Measurements from ENCODE around the gene TMEM239. TPM values are rescaled to one million over a fixed set of nuclear protein-coding genes. Genes with fewer than 3 reads are reported as not detected.

TMEM239 gene
- polyA plus RNA-seq, 1 donor from 2014 or later: not detected

DNA sequence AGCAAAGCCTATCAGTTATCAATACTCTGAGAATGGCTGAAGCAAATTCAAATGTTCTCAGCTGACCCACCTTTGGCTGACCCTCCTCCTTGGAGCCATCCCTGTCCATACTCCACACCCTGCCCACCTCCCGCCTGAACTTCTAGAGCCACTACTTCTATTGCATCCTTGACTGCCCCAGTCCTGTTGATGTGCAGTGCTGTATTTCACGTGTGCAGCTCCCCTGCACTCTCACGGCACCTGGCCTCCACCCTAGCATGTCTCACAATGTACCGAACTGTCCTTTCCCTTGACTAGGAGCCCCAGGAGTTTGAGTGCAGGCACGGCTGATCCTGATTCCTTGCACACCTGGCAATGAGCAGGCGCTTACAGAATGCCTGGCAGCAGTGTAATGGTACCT lies 22.7 kb upstream of the TMEM239 start:
- Histone ChIP-seq H3K9ac (ENCODE audit: low read length) (no peak overlapping the region), H3K9me2 (ENCODE audit: insufficient read depth, low read length) (no peaks in the 10 kb centered on the region), H3K36me3 (ENCODE audit: insufficient read depth, low read length) (no peaks in the 10 kb centered on the region), H3K27me3 (ENCODE audit: insufficient read depth, low read depth, low read length) (no peaks in the 10 kb centered on the region), H3K4me2 (ENCODE audit: low read length) (no peak overlapping the region), H3K9me3 (ENCODE audit: low read length) (no peaks in the 10 kb centered on the region), H3K79me2 (replicated peaks; ENCODE audit: insufficient read depth, low read length) (no peaks in the 10 kb centered on the region), H4K20me1 (ENCODE audit: insufficient read depth) (no peaks in the 10 kb centered on the region), H2AFZ (ENCODE audit: low read depth, low read length) (no peak overlapping the region), H3K27ac (ENCODE audit: low read length) (no peak overlapping the region), H3K4me3 (ENCODE audit: low read length) (no peak overlapping the region), H3F3A (ENCODE audit: insufficient read depth, low read length, poor library complexity, severe bottlenecking) (no peaks in the 10 kb centered on the region)
- TF ChIP-seq POLR2AphosphoS5 (IDR thresholded peaks at IDR 0.05) (no peak), TAF1 (IDR thresholded peaks at IDR 0.05; ENCODE audit: low read depth) (no peak), RAD21 (conservative IDR thresholded peaks at IDR 0.05) (no peak), SMC3 (conservative IDR thresholded peaks at IDR 0.05; ENCODE audit: poor library complexity) (no peak), EZH2 (IDR thresholded peaks at IDR 0.05; ENCODE audit: borderline replicate concordance, insufficient read depth, low read length, poor library complexity, severe bottlenecking) (no peak), MXI1 (conservative IDR thresholded peaks at IDR 0.05; ENCODE audit: poor library complexity, severe bottlenecking) (no peak), EP300 (conservative IDR thresholded peaks at IDR 0.05; ENCODE audit: poor library complexity, severe bottlenecking) (no peak), CTCF (IDR thresholded peaks at IDR 0.05; ENCODE audit: poor library complexity, severe bottlenecking) (no peak)
- TF ChIP-seq, protein P1, sequence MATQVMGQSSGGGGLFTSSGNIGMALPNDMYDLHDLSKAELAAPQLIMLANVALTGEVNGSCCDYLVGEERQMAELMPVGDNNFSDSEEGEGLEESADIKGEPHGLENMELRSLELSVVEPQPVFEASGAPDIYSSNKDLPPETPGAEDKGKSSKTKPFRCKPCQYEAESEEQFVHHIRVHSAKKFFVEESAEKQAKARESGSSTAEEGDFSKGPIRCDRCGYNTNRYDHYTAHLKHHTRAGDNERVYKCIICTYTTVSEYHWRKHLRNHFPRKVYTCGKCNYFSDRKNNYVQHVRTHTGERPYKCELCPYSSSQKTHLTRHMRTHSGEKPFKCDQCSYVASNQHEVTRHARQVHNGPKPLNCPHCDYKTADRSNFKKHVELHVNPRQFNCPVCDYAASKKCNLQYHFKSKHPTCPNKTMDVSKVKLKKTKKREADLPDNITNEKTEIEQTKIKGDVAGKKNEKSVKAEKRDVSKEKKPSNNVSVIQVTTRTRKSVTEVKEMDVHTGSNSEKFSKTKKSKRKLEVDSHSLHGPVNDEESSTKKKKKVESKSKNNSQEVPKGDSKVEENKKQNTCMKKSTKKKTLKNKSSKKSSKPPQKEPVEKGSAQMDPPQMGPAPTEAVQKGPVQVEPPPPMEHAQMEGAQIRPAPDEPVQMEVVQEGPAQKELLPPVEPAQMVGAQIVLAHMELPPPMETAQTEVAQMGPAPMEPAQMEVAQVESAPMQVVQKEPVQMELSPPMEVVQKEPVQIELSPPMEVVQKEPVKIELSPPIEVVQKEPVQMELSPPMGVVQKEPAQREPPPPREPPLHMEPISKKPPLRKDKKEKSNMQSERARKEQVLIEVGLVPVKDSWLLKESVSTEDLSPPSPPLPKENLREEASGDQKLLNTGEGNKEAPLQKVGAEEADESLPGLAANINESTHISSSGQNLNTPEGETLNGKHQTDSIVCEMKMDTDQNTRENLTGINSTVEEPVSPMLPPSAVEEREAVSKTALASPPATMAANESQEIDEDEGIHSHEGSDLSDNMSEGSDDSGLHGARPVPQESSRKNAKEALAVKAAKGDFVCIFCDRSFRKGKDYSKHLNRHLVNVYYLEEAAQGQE (IDR thresholded peaks at IDR 0.05; ENCODE audit: borderline replicate concordance): no peak

GRCh38 chr20:2794202-2794748 lies 21.9 kb upstream of the TMEM239 start:
- Histone ChIP-seq H3K9me2 (ENCODE audit: insufficient read depth, low read length) (no peaks in the 10 kb centered on the region), H3K27me3 (ENCODE audit: insufficient read depth, low read depth, low read length) (peaks cover 1% of the 10 kb centered on the region), H3K9me3 (ENCODE audit: low read length) (no peaks in the 10 kb centered on the region), H3K4me2 (ENCODE audit: low read length) (no peak overlapping the region), H3K4me3 (ENCODE audit: low read length) (no peak overlapping the region), H3K27ac (ENCODE audit: low read length) (no peak overlapping the region), H4K20me1 (ENCODE audit: insufficient read depth) (no peaks in the 10 kb centered on the region), H3F3A (ENCODE audit: insufficient read depth, low read length, poor library complexity, severe bottlenecking) (no peaks in the 10 kb centered on the region), H3K9ac (ENCODE audit: low read length) (no peak overlapping the region), H3K36me3 (ENCODE audit: insufficient read depth, low read length) (no peaks in the 10 kb centered on the region), H3K79me2 (replicated peaks; ENCODE audit: insufficient read depth, low read length) (no peaks in the 10 kb centered on the region), H2AFZ (ENCODE audit: low read depth, low read length) (no peak overlapping the region)
- TF ChIP-seq, protein P1 (IDR thresholded peaks at IDR 0.05; ENCODE audit: borderline replicate concordance): no peak
- no peak for TF ChIP-seq EP300 (conservative IDR thresholded peaks at IDR 0.05; ENCODE audit: poor library complexity, severe bottlenecking)
- TF ChIP-seq EZH2 (IDR thresholded peaks at IDR 0.05; ENCODE audit: borderline replicate concordance, insufficient read depth, low read length, poor library complexity, severe bottlenecking): no peak
- no peak for TF ChIP-seq CTCF (IDR thresholded peaks at IDR 0.05; ENCODE audit: poor library complexity, severe bottlenecking)
- TF ChIP-seq TAF1 (IDR thresholded peaks at IDR 0.05; ENCODE audit: low read depth): no peak
- no peak for TF ChIP-seq RAD21 (conservative IDR thresholded peaks at IDR 0.05)
- no peak for TF ChIP-seq MXI1 (conservative IDR thresholded peaks at IDR 0.05; ENCODE audit: poor library complexity, severe bottlenecking)
- no peak for TF ChIP-seq SMC3 (conservative IDR thresholded peaks at IDR 0.05; ENCODE audit: poor library complexity)
- no peak for TF ChIP-seq POLR2AphosphoS5 (IDR thresholded peaks at IDR 0.05)

All from neural cell (in vitro differentiated cells).